GM23338 (cell line): ENCODE results near the gene CR2.

ENCODE experiments used
- CREB1 ChIP-seq: fragments of 250-450 bp; sonication (Bioruptor Pico); IDR thresholded peaks from 2 replicates; pipeline ENCODE4 v1.5.0; 2020; ENCODE audit warnings: low read depth, mild to moderate bottlenecking, moderate library complexity
- CTCF ChIP-seq, 2 experiments: fragments of 200-600 bp in 1 of 2; sonication (generic) in 1 of 2; conservative IDR thresholded peaks; 2 replicates each; pipeline versions ENCODE4 v1.5.1 to v1.6.1; 2016 to 2017; ENCODE audit warnings: antibody characterized with exemption in 2 of 2, low read depth in 2 of 2, mild to moderate bottlenecking in 2 of 2, moderate library complexity in 1 of 2
- EZH2 ChIP-seq: fragments of 200-600 bp; sonication (generic); IDR thresholded peaks from one replicate; pipeline ENCODE4 v1.8.0; 2017; ENCODE audit warnings: antibody characterized with exemption, mild to moderate bottlenecking, low read depth; ENCODE audit not compliant: unreplicated experiment

GRCh38 chr1:207417076-207417475 lies 37.1 kb upstream of the CR2 start:
- TF ChIP-seq CTCF (conservative IDR thresholded peaks at IDR 0.05; ENCODE audit: low read depth in 2 of 2): no peak
- TF ChIP-seq EZH2: no peak
- no peak for TF ChIP-seq CREB1
